ENCODE data around the gene H6PD.
A peak's percentile ranks its signal among the peaks of the same experiment; 100 is the strongest.

Gene H6PD

GRCh38 chr1:9289711-9290485 lies 55.3 kb downstream of the H6PD start:
- Histone ChIP-seq H3K9me3 (ENCODE audit: control insufficient read depth, low read depth, low read length) (no peaks in the 10 kb centered on the region), H3K9ac (ENCODE audit: low read length) (no peak overlapping the region), H3K27me3 (ENCODE audit: control insufficient read depth, insufficient read depth, low read length) (peaks cover 27% of the 10 kb centered on the region), H3K27ac (ENCODE audit: low read length) (no peak overlapping the region), H3K4me1 (ENCODE audit: control insufficient read depth, low read depth, low read length) (no peaks in the 10 kb centered on the region), H3K4me3 (ENCODE audit: low read length) (no peak overlapping the region), H3K36me3 (ENCODE audit: control insufficient read depth, low read depth, low read length) (no peaks in the 10 kb centered on the region)

GRCh38 chr1:9291914-9292360 lies 57.4 kb downstream of the H6PD start:
- H3K27me3 ChIP-seq (ENCODE audit: control insufficient read depth, insufficient read depth, low read length) = peaks cover 28% of the 10 kb centered on the region
- H3K27ac ChIP-seq (ENCODE audit: low read length) = no peak overlapping the region
- no peaks in the 10 kb centered on the region for H3K36me3 ChIP-seq (ENCODE audit: control insufficient read depth, low read depth, low read length)
- H3K4me1 ChIP-seq (ENCODE audit: control insufficient read depth, low read depth, low read length) = no peaks in the 10 kb centered on the region
- H3K9me3 ChIP-seq (ENCODE audit: control insufficient read depth, low read depth, low read length) = no peaks in the 10 kb centered on the region
- peak overlapping the region; percentile 55 for H3K4me3 ChIP-seq (ENCODE audit: low read length)
- H3K9ac ChIP-seq (ENCODE audit: low read length) = no peak overlapping the region

GRCh38 chr1:9292361-9293240 lies 58.0 kb downstream of the H6PD start, which contains the start of gene SPSB1:
Gene SPSB1 (plus strand): TSS chr1:9292894. CDS start chr1:9355892, 62,998 bp downstream.
- H3K27ac ChIP-seq (ENCODE audit: low read length) = no peak within 1 kb of the TSS
- H3K27me3 ChIP-seq (ENCODE audit: control insufficient read depth, insufficient read depth, low read length) = peaks cover 28% of the 10 kb centered on the region
- H3K36me3 ChIP-seq (ENCODE audit: control insufficient read depth, low read depth, low read length) = no peaks in the 10 kb centered on the region
- no peaks in the 10 kb centered on the region for H3K9me3 ChIP-seq (ENCODE audit: control insufficient read depth, low read depth, low read length)
- peak within 1 kb of the TSS; percentile 4 for H3K9ac ChIP-seq (ENCODE audit: low read length)
- H3K4me3 ChIP-seq (ENCODE audit: low read length) = peak within 1 kb of the TSS; percentile 58
- no peaks in the 10 kb centered on the region for H3K4me1 ChIP-seq (ENCODE audit: control insufficient read depth, low read depth, low read length)

GRCh38 chr1:9293241-9293532 lies 58.6 kb downstream of the H6PD start:
- no peak overlapping the region for H3K27ac ChIP-seq (ENCODE audit: low read length)
- no peak overlapping the region for H3K9ac ChIP-seq (ENCODE audit: low read length)
- H3K27me3 ChIP-seq (ENCODE audit: control insufficient read depth, insufficient read depth, low read length) = peaks cover 28% of the 10 kb centered on the region
- peak overlapping the region; percentile 58 for H3K4me3 ChIP-seq (ENCODE audit: low read length)
- H3K36me3 ChIP-seq (ENCODE audit: control insufficient read depth, low read depth, low read length) = no peaks in the 10 kb centered on the region
- no peaks in the 10 kb centered on the region for H3K9me3 ChIP-seq (ENCODE audit: control insufficient read depth, low read depth, low read length)
- no peaks in the 10 kb centered on the region for H3K4me1 ChIP-seq (ENCODE audit: control insufficient read depth, low read depth, low read length)

- Histone ChIP-seq H3K4me1 (ENCODE audit: control insufficient read depth, low read depth, low read length) (no peaks in the 10 kb centered on the region), H3K27me3 (ENCODE audit: control insufficient read depth, insufficient read depth, low read length) (peaks cover 28% of the 10 kb centered on the region), H3K36me3 (ENCODE audit: control insufficient read depth, low read depth, low read length) (no peaks in the 10 kb centered on the region), H3K9ac (ENCODE audit: low read length) (peak overlapping the region; percentile 4), H3K4me3 (ENCODE audit: low read length) (peak overlapping the region; percentile 58), H3K27ac (ENCODE audit: low read length) (no peak overlapping the region), H3K9me3 (ENCODE audit: control insufficient read depth, low read depth, low read length) (no peaks in the 10 kb centered on the region)
Measured at GRCh38 chr1:9293533-9294404, 59.2 kb downstream of the H6PD start.

- Histone ChIP-seq H3K4me1 (ENCODE audit: control insufficient read depth, low read depth, low read length) (no peaks in the 10 kb centered on the region), H3K4me3 (ENCODE audit: low read length) (no peak overlapping the region)
Measured at GRCh38 chr1:9294405-9294773, 59.8 kb downstream of the H6PD start.

GRCh38 chr1:9294910-9295636 lies 60.5 kb downstream of the H6PD start:
- H3K9me3 ChIP-seq (ENCODE audit: control insufficient read depth, low read depth, low read length) = no peaks in the 10 kb centered on the region
- H3K27me3 ChIP-seq (ENCODE audit: control insufficient read depth, insufficient read depth, low read length) = peaks cover 28% of the 10 kb centered on the region
- no peaks in the 10 kb centered on the region for H3K4me1 ChIP-seq (ENCODE audit: control insufficient read depth, low read depth, low read length)
- no peak overlapping the region for H3K9ac ChIP-seq (ENCODE audit: low read length)
- H3K27ac ChIP-seq (ENCODE audit: low read length) = no peak overlapping the region
- no peak overlapping the region for H3K4me3 ChIP-seq (ENCODE audit: low read length)
- no peaks in the 10 kb centered on the region for H3K36me3 ChIP-seq (ENCODE audit: control insufficient read depth, low read depth, low read length)

More at GRCh38 chr1:9294405-9294773, 59.8 kb downstream of the H6PD start:
- H3K9ac ChIP-seq (ENCODE audit: low read length) = no peak overlapping the region
- H3K27me3 ChIP-seq (ENCODE audit: control insufficient read depth, insufficient read depth, low read length) = peaks cover 28% of the 10 kb centered on the region
- H3K36me3 ChIP-seq (ENCODE audit: control insufficient read depth, low read depth, low read length) = no peaks in the 10 kb centered on the region
- H3K9me3 ChIP-seq (ENCODE audit: control insufficient read depth, low read depth, low read length) = no peaks in the 10 kb centered on the region
- no peak overlapping the region for H3K27ac ChIP-seq (ENCODE audit: low read length)

- peaks cover 28% of the 10 kb centered on the region for H3K27me3 ChIP-seq (ENCODE audit: control insufficient read depth, insufficient read depth, low read length)
- H3K4me1 ChIP-seq (ENCODE audit: control insufficient read depth, low read depth, low read length) = no peaks in the 10 kb centered on the region
- no peaks in the 10 kb centered on the region for H3K36me3 ChIP-seq (ENCODE audit: control insufficient read depth, low read depth, low read length)
- H3K9me3 ChIP-seq (ENCODE audit: control insufficient read depth, low read depth, low read length) = no peaks in the 10 kb centered on the region
- H3K9ac ChIP-seq (ENCODE audit: low read length) = no peak overlapping the region
- no peak overlapping the region for H3K27ac ChIP-seq (ENCODE audit: low read length)
- no peak overlapping the region for H3K4me3 ChIP-seq (ENCODE audit: low read length)
Measured at GRCh38 chr1:9295884-9296283, 61.3 kb downstream of the H6PD start.

GRCh38 chr1:9296850-9297249 lies 62.3 kb downstream of the H6PD start:
- no peaks in the 10 kb centered on the region for H3K4me1 ChIP-seq (ENCODE audit: control insufficient read depth, low read depth, low read length)
- no peaks in the 10 kb centered on the region for H3K36me3 ChIP-seq (ENCODE audit: control insufficient read depth, low read depth, low read length)
- H3K9me3 ChIP-seq (ENCODE audit: control insufficient read depth, low read depth, low read length) = no peaks in the 10 kb centered on the region
- H3K9ac ChIP-seq (ENCODE audit: low read length) = no peak overlapping the region
- H3K4me3 ChIP-seq (ENCODE audit: low read length) = no peak overlapping the region
- H3K27ac ChIP-seq (ENCODE audit: low read length) = no peak overlapping the region
- peaks cover 23% of the 10 kb centered on the region for H3K27me3 ChIP-seq (ENCODE audit: control insufficient read depth, insufficient read depth, low read length)

GRCh38 chr1:9297831-9298230 lies 63.3 kb downstream of the H6PD start:
- Histone ChIP-seq H3K36me3 (ENCODE audit: control insufficient read depth, low read depth, low read length) (no peaks in the 10 kb centered on the region), H3K4me3 (ENCODE audit: low read length) (no peak overlapping the region), H3K27ac (ENCODE audit: low read length) (no peak overlapping the region), H3K4me1 (ENCODE audit: control insufficient read depth, low read depth, low read length) (no peaks in the 10 kb centered on the region), H3K27me3 (ENCODE audit: control insufficient read depth, insufficient read depth, low read length) (peaks cover 17% of the 10 kb centered on the region), H3K9me3 (ENCODE audit: control insufficient read depth, low read depth, low read length) (no peaks in the 10 kb centered on the region), H3K9ac (ENCODE audit: low read length) (no peak overlapping the region)

Data from iPS-18a (cell line).